CD4-positive, alpha-beta T cell treated with Interleukin-17A for 4 hours (primary cell): Measurements from ENCODE around the gene IGLL5.

Source experiments
- DNase-seq: peaks from one replicate; pipeline ENCODE4 v3.0.0-alpha.2; 2020; ENCODE audit warnings: mixed read lengths

The IGLL5 gene

DNA sequence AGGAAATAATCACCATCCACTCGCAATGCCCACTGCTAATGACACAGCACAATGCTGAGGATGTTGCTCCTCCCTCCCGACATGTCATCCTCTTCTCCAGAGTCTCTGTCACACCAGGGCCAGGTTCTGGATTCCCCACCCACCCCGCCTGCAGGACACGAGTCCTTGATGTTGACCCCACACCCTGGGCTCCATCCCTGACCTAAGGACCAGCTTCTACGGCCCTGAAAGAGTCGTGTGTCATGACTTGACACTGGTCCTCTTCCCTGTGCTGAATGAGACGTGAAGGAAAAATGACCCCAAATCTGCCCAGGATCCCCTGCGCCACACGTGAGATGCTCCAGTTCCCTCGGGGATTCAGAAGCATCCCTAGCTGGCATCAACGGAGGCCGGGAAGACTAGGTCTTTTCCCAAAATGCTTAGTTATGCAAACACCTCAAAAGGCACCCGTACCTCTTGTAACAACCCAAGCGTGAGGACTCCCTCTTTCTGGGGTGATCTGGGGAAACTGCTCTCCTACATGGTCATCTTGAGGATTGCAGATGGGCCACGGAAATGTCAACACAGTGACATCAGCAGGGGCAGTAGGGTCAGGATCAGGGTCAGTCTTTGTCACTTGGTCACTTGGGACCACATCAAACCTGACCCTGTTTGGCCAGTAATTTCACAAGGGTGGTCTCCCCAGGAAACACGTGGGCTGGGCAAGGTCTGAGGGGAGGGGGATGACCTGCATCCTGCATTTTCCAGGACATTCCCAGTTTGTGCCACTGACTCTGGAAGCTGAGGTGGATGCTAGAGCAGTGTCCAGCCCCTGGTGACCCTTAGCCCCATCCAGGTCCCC, 42.0 kb downstream of the IGLL5 start:
- DNase-seq, result no peak

DNA sequence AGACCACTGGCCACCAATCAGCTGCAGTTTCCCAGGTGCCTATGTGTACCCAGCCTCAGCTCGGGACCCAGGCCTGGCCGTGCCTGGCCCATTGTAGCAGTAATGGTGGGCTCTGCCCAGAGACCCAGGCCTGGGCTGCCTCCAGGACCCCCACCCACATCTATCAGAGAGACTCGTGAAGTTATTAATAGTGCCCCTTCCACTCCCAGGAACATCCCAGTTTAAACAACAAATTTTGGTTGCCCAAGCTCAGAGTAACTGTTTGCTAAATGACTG, 42.5 kb downstream of the IGLL5 start:
- DNase-seq, result no peak

DNA sequence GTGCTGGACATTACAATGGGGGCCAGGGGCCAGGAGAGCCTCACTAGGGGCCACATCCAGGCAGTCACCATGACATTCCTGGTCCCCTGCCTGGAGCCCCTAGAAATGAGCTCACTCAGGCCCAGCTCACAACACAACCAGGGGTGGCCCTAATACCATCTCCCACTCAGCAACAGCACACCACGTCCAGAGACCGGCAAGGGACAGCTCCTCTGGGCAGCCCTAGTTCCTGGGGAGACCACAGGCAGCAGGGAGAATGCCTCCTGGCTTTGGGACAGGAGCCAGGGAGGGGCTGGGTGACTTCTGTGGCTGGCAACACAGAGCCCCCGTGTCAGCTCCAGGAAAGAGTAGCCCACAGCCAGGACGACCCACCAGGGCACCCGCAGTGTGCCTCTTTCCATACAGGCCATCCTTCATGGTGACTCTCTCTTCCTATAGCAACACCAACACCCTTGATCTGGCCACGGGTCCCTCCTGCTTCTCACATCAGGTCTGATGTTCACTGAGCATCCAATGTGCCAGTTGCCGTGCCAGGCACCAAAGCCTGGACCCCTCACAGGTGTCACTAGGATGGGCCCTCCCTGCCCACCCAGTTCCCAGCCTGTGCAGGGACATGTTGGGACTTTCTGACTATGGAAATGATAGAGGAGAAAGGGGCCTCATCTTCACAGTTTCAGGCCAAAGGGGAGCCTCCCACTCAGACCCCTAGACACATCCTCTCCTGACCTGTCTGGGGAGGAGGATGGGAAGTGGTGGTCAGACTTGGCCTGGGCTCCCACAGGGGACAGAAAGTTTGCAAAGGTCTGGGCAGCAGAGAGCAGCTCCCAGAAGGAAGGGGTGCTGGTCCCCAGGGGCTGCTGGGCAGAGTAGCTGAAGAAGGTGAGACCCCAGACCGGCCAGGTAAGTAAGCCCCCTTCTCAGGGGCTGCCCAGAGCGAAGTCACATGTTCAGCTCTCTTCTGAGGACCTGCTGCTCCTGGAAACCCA, 43.2 kb downstream of the IGLL5 start:
- DNase-seq, result no peak

DNA sequence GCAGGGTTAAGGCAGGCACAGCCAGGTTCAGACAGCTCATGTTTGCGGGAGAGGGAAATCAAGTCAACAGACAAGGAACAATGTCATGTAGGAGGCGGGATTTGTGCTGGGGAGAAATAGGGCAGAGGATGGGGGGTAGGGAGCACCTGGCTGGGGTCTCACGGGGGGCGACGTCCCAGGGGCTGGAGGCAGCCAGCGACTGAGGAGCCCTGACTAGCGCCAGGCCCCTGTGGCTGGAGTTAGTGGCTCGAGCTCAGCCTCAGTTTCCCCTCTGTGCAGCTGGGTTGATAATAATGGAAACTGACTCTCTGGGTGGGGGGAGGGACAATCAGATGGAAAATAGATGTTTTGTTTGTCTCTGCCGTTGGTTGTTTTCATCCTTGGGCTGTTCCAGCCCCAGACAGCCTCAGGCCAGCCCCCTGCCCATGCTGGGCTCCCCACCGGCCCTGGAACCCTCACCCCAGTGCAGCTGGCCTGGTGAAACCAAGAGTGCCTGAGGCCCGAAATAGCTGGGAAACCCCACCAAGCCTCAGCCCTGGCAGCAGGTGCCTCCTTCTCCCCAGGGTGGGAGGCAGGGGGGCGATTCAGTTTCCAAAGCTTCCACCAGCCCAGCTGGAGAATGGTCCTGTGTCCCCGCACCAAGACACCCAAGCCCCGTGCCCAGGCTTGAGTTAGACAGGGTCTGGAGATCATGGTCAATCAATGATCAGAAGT, 44.1 kb downstream of the IGLL5 start:
- DNase-seq, result no peak

DNA sequence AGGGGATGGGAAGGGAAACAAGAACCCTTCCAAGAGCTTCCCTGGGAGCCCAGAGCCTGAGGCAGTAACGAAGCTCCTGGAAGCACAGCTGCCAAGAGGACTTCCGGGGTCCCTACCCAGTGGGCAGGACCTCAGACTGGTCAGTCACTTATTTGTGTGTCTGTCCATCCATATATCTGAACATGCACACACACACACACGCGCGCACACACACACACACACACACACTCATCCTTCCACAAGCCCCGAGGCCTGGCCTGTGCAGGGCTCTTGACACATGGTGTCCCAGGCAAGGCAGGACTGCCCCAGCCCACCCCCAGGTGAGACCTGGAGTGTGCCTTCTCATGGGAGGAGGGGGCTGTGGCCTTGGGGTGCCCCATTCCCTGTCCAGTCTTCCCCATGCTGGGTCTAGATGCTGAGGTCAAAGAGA, 44.9 kb downstream of the IGLL5 start:
- DNase-seq, result no peak

DNA sequence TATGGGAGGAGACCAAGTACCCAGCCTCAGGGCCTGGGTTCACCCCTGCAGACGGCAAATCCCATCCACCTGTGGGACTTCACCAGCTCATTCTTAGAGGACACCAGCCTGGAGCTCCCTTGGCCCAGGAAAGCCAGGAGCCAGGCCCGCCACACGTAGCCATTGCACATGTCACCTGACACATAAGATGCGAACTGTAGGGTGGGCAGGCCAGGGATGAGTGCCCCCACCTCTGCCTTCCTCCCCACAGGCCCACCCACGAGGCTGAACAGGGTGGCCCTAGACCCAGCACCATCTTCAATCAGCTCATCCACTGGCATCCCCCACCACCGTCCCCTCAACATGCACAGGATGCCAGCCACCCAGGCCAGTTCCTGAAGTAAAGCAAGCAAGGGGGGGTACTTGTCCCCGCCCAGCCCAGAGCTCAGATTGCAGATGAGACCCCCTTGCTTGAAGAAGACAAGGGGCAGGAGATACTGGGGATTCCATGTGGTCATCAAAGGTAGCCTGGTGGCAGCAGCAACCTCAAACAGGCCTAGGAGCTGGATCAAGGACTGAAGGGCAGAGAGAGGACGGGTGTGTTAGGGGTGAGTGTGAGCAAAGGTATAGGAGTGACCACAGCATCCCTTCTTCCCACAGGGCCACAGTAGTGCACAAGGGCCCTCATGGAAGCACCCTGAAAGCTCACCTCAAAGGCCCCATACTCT, 45.6 kb downstream of the IGLL5 start:
- no peak for DNase-seq

DNA sequence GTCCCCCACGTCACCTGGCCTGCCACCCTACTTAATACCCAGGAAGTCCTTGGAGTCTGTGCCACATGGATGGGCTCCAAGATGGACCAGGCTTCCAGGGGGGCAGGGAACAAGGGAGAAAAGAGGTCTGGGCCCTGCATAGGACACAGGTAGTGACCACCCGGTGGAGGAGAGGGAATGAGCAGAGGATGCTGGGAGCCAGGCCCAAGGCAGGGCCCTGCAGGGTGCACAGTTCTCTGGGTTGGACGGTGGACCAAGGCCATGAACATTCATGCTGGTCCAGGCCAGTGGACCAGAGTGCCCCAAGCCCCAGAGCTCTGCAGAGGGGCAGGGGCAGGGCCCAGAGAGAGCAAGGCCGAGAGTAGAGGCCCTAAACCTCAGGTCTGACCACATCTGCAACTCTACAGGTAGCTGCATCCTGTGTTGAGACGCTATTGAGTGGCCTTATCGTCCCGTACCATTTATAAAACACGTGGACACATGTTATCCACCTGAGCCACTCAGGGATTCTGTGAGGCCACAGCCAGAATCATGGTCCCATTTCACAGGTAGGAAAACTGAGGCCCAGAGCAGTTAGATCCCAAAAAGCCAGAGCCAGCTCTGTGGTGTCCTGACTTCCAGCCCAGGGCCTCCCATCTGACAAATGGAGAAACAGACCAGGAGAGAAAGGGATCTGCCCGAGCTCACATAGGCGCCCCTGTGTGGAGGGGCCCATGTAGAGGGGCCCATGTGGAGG, 46.4 kb downstream of the IGLL5 start:
- no peak for DNase-seq

DNA sequence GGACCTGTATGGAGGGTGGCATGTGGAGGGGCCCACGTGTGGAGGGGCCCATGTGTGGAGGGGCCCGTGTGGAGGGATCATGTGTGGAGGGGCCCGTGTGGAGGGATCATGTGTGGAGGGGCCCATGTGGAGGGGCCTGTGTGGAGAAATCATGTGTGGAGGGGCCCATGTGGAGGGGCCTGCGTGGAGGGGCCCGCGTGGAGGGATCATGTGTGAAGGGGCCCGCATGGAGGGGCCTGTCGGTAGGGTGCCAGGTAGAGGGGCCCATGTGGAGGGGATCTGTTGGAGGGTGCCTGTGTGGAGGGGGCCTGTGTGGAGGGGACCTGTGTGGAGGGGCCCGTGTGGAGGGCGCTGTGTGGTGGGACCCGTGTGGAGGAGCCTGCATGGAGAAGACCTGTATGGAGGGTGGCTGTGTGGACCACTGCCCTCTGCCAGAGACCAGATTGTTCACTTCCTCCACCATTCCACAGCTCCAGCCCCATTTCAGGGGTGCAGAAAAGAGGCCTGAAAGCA, 47.0 kb downstream of the IGLL5 start:
- no peak for DNase-seq

DNA sequence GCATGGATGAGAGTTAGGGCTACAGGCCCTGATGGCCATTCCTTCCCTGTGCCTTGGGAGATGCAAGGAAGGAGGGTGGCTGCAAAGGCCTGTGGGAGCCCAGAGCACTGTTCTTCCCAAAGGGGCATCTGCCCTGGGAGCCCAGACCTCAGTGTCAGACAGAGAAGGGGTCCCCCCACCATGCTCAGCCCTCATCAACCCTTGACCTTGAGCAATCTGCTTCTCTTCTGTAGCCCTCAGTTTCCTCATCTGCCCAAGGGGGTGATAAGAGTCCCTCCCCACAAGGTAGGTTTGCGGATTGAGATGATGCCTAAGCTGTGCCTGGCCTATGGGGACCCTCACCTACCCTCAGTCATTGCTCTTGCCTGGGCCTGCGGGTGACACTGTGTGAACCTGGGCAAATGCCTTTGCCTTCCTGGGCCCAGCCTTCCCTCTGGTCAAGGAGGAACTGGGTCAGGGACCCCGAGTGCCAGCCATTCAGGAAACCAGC, 47.5 kb downstream of the IGLL5 start:
- DNase-seq, result no peak

DNA sequence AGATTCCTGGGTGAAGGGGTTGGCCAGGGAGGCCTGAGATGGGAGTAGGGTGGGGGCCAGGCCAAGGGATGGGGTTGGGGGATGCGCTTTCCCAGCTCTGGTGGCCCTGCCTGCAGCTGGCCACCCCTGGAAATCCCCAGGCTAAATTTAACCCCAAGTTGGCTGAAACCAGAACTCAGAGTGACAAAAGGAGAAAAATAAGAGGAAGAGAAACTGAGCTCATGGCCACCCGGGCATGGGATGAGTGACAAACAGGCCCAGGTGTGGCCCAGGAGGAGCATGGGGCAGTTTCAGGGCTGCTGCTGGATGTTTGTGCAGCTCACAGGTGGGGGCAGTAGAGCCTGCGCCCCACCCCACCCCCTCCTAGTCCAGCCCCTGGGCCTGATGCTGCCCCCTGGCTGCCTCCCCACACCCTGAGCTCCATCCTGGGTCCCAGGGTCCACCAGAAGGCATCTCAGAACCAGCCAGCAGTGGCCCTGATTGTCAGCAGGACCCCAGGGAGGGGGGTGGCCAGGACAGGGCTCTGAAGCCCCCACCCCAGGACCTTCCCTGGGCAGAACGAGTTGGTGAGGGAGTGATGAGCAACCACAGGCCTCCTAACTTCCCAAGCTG, 48.0 kb downstream of the IGLL5 start:
- no peak for DNase-seq

DNA sequence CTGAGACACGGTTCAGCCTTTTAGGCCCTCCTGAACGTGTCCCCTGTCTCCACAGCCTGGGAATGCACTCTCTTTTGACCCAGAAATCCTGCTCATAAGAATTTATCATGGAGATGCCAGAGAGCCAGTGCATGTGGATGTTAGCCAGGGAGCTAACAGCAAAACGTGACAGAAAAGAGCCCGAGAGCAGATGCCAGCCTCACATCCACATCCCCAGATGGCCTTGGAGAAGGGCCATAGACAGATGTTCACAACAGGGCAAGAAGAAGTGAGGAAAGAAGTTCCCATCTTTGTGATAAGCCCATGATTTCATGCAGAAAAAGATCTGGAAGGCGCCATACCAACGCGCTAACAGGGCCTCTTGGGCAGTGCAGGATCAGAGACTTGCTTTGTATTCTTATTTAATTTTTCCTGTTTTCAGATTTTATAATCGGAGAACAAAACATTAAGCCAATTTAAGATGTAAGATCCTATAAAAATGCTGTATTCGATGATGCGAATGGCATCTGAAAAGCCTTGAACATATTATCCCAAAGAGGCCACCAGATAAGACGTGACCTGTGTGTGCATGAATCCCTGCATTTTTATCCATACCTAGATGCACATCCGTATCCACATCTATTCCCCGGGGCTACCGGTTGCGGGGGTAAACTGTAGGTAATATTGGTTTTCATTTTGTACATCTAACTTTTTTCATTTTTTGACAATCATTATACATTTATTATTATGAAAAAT, 48.7 kb downstream of the IGLL5 start:
- DNase-seq, result no peak

DNA sequence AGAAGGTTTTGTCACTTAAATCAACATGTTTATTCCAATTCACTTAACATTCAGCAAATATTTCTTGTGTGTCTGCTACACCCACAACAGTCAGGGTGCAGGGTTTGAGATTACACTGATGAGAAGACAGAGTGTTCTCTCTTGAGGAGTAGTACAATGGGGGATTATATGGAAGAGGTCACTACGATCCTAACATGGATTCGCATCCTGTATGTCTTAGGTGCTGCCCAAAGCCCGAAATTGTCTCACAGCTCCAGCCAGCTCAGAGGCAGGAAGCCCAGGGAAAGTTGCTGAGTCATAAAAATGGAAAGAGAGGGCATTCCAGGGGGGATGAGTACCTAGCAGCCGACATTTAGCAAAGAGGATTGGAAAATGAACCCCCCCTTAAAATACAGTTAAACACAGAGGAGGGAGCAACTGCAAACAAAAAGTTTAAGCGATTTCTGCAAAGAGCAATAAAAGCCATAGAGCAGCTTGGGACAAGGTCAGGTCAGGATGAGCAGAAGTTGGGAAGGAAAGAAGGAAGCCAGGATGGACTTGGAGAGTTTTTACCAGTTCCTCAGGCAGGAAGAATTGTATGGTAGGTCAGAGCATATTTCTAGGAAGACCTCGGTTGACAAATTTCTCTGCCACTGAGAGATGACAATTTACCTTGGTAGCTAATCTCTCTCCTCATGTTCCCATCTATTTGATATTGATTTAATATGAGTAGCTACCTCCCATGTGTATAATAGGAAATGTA, 49.5 kb downstream of the IGLL5 start:
- no peak for DNase-seq

DNA sequence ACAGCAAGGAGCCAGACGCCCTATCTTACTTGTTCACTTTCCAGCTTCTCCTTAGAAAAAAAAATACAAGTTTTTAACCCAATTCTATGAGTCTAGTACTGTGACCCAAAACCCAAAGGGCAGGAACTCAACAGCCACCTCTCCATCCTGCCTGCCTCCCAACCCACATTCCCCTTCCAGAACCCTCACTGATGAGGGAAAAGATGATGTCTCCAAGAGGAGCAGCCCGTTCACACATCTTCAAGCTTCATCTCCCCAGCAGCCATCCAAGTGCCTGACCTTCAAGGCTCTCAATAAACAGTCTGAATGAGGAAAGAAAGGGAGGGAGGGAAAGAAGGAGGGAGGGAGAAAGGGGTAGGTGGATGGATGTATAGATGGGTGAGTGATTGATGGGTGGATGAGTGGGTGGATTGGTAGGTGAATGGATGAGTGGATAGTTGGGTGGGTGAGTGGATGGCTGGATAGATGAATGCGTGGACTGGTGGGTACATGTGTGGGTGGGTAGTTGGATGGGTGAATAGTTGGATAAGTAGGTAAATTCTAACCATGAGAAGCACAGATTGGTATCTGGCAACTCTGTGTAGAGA, 50.4 kb downstream of the IGLL5 start:
- no peak for DNase-seq

DNA sequence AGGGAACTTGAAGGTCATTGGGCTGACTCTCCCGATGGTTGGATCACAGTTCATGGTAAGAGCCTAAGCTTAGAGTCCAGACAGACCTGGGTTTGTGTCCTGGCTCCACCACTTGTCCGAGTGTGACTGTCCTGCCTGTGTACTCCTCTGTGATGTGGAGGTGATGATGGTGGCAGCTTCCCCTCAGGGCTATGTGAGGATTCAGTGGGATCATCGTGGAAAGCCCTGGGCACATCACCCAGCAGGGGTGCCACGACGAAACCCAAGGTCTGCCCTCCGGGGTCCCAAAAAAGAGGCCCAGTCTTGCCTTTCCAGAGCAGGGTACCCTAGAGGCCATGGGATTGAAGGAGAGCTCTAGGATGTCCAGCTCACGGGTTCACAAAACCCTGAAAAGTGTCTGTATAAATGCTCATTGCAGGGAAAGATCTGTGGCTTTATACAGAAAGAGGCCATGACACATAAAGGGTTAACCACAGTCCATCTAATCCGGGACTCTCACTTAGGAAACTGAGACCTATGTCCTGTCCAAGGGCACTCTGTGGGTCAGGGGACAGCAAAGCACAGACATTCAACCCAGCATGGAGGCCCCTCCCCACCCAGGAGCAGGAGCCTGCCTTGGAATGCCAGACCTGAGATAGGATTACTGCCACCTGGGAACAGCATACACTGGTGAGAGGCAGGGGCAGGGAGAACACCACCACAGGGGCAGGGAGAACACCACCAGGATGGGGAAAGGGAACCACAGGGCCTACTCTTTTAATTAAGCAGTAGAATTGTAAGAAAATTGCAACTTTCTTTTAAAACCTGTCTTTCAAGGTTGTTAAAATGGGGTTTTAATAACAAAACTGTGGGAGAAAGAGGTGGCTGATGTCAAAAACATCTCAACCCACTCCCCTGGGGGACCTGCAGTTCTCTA, 51.3 kb downstream of the IGLL5 start:
- DNase-seq, result no peak

DNA sequence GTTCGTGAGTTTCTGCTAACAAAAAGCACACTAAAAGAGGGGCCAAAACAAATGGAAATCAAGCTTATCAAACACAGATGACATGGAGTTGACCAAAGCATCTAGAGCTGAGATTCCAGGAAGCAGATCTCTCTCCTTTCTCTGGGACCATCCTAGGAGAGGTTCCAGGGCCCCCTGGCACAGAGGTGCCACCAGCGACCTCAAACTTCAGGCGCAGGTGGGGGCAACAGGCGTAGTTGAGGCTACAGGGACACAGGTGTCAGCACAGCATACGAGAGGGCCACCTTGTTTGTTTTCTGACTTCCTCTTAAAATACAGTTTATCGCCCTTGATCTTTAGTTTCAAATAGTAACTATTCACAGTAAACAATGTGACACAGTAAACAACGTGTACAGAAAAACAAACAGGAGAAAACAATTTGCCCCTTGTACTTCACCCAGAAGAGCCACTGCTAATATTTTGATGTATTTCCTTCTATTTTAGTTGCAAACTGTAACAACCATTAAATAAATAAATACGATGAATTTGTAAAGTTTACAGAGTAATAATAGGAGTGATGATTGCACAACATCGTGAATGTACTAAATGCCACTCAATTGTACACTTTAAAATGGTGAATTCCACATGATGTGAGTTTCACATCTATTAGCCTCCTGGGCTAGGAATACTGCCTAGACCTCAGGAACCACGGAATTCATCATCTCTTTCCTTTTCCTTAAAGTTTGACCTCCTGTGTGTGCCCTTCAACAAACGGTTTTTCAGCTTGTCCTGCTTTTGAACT, 52.2 kb downstream of the IGLL5 start:
- DNase-seq, result no peak

DNA sequence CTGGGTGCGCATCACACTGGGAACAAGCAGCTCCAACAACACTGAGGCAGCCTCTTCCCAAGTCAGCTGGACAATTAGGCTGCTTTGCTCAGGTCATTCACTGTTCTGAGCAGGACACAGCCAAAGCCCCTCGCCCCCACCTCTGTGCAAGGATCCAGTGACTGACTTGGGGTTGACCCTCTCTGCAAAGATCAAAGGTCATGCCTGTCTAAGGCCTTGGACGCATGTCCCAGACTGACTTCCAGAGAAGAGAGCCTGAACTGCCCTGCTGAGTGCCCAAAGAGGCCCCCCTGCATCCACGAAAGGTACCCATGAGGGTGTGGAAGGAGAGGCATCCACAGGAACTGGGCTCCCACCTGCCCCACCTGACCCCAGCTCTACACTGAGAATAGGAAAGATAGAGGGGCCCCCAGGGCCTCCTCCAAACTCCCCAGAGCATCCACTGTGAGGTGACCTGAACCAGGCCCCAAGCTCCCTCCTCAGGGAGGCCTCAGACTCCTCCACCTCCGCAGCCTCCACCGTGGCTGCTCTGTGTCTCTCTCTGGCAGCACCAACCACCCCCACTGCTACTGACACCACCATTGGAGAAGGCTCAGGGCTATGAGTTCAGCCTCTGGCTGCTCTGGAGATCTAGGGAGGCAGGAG, 53.5 kb downstream of the IGLL5 start:
- DNase-seq, result no peak
